PC-3 (cell line): ENCODE measurements around the gene PLOD2. TPM values are rescaled to one million over a fixed set of nuclear protein-coding genes. Genes with fewer than 3 reads are reported as not detected.
A peak's percentile ranks its signal among the peaks of the same experiment; 100 is the strongest.

ENCODE experiments used
- ATAC-seq: fragments of 200-7000 bp; cut with Tn5 transposase; 2 replicates; pipeline ENCODE4 v1.9.1; 2020; ENCODE audit warnings: mild to moderate bottlenecking, moderate library complexity
- BruUV-seq: library from RNA; stranded (reverse); fragments of 400-500 nt; replicated peaks from 2 replicates; lab custom pipeline; 2021; lab: Mats Ljungman, UMichigan
- CTCF ChIA-PET: fragments of 300-600 bp; sonication (Branson Sonifier 250); formaldehyde crosslinking; loops from one replicate; lab custom pipeline; 2022; ENCODE audit warnings: antibody characterized with exemption; lab: Charles Lee
- POLR2A ChIA-PET: fragments of 300-600 bp; sonication (Branson Sonifier 250); formaldehyde crosslinking; loops from one replicate; lab custom pipeline; 2022; ENCODE audit warnings: antibody characterized with exemption; ENCODE audit not compliant: unreplicated experiment; lab: Charles Lee
- DNase-seq: peaks from one replicate; pipeline ENCODE4 v3.0.0-alpha.2; 2015
- H2AFZ ChIP-seq: fragments of 300-600 bp; sonication (generic); 2 replicates; pipeline ENCODE4 v1.6.0; 2016; ENCODE audit warnings: antibody characterized with exemption, low read length
- H3F3A ChIP-seq: fragments of 300-600 bp; sonication (generic); one replicate; pipeline ENCODE4 v1.6.0; 2017; ENCODE audit warnings: antibody characterized with exemption, low read length, control low read depth, mild to moderate bottlenecking; ENCODE audit not compliant: unreplicated experiment
- H3K27ac ChIP-seq: fragments of 300-600 bp; sonication (generic); 2 replicates; pipeline ENCODE4 v1.5.1; 2016; ENCODE audit warnings: mild to moderate bottlenecking, low read length
- H3K27me3 ChIP-seq: fragments of 300-600 bp; sonication (generic); 2 replicates; pipeline ENCODE4 v1.6.1; 2016; ENCODE audit warnings: low read length, mixed read lengths
- H3K36me3 ChIP-seq: fragments of 300-600 bp; sonication (generic); 2 replicates; pipeline ENCODE4 v1.6.1; 2016; ENCODE audit warnings: low read depth, mixed run types, low read length, mixed read lengths
- H3K4me1 ChIP-seq: fragments of 300-600 bp; sonication (generic); 2 replicates; pipeline ENCODE4 v1.5.1; 2016; ENCODE audit warnings: low read length; ENCODE audit not compliant: insufficient read depth
- H3K4me2 ChIP-seq: fragments of 300-600 bp; sonication (generic); 2 replicates; pipeline ENCODE4 v1.6.0; 2016; ENCODE audit warnings: low read length
- H3K4me3 ChIP-seq: fragments of 300-600 bp; sonication (generic); 2 replicates; pipeline ENCODE4 v1.5.1; 2016; ENCODE audit warnings: mild to moderate bottlenecking, low read length, mixed read lengths
- H3K79me2 ChIP-seq: fragments of 300-600 bp; sonication (generic); 2 replicates; pipeline ENCODE4 v1.6.1; 2017; ENCODE audit warnings: low read length, mixed read lengths
- H3K9ac ChIP-seq: fragments of 300-600 bp; sonication (generic); 2 replicates; pipeline ENCODE4 v1.6.0; 2016; ENCODE audit warnings: mild to moderate bottlenecking, low read length
- H3K9me2 ChIP-seq: fragments of 300-600 bp; sonication (generic); replicated peaks from 2 replicates; pipeline ENCODE4 v1.6.1; 2016; ENCODE audit warnings: mixed run types, low read length, mixed read lengths
- H3K9me3 ChIP-seq: fragments of 300-600 bp; sonication (generic); 2 replicates; pipeline ENCODE4 v1.6.1; 2016; ENCODE audit warnings: low read length, mixed read lengths
- H4K20me1 ChIP-seq: fragments of 300-600 bp; sonication (generic); 2 replicates; pipeline ENCODE4 v1.6.1; 2016; ENCODE audit warnings: low read length, mixed read lengths
- EZH2 ChIP-seq: fragments of 300-600 bp; sonication (generic); IDR thresholded peaks from one replicate; pipeline ENCODE4 v1.6.1; 2017; ENCODE audit warnings: antibody characterized with exemption, mild to moderate bottlenecking, low read length; ENCODE audit not compliant: unreplicated experiment
- EZH2phosphoT487 ChIP-seq: fragments of 300-600 bp; sonication (generic); IDR thresholded peaks from 2 replicates; pipeline ENCODE4 v1.6.1; 2018; ENCODE audit warnings: mild to moderate bottlenecking, antibody characterized with exemption, low read length, borderline replicate concordance
- intact Hi-C: fragments of 100-400 bp; cut with micrococcal nuclease; formaldehyde crosslinking; loops from 2 replicates; pipeline ENCODE4 v1.9.0; 2023
- total RNA-seq: library from RNA; depleted of rRNA; stranded (reverse); fragments of >200 nt; gene quantifications from 2 replicates; pipeline ENCODE4 v1.2.3, GENCODE V29; 2014
- TF ChIP-seq, protein P1 (sequence below): fragments of 300-600 bp; sonication (generic); conservative IDR thresholded peaks from 2 replicates; pipeline ENCODE4 v1.5.1; 2017; ENCODE audit warnings: antibody characterized with exemption, low read depth, mild to moderate bottlenecking, low read length

Gene PLOD2
- total RNA-seq, 1 experiment from 2014 or later: 76.1 TPM

DNA sequence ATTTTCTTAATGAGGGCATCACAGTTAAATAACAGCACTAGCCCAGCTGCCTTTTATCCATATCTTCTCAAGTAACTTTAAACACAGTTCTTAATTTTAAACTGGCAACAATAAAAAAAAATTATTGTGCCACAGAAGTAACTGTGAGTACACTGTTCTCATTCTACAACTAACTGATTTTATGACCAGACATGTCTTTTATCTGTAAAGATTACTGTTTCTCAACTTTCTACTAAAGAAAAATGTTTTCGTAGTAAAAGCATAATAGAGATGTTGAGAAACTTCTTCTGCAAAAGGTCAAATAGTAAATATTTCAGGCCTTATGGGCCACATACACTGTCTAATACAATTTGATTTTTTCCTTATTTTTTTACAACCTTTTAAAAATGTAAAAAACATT lies 32.0 kb downstream of the PLOD2 start:
- Histone ChIP-seq H3K9me2 (no peaks in the 10 kb centered on the region), H4K20me1 (peaks cover 54% of the 10 kb centered on the region), H3K27me3 (no peaks in the 10 kb centered on the region), H3K9me3 (no peaks in the 10 kb centered on the region), H3K79me2 (peaks cover 100% of the 10 kb centered on the region), H3K4me1 (peaks cover 23% of the 10 kb centered on the region), H3K27ac (no peak overlapping the region), H3K9ac (no peak overlapping the region), H3K4me2 (no peak overlapping the region), H3K36me3 (peaks cover 14% of the 10 kb centered on the region), H3F3A (no peaks in the 10 kb centered on the region), H2AFZ (no peak overlapping the region), H3K4me3 (no peak overlapping the region)
- no peak for ATAC-seq
- DNase-seq: no peak
- intact Hi-C loops: loop anchor here (5.0 kb wide), 2 partner anchors 42 to 62 kb away; no protein-coding TSS in a partner anchor
- CTCF ChIA-PET: interaction anchor here (0.6 kb wide), 1 partner anchor 60 kb away, joined by 12 read pairs; no protein-coding TSS in a partner anchor
- TF ChIP-seq EZH2phosphoT487: no peak
- TF ChIP-seq, protein P1, sequence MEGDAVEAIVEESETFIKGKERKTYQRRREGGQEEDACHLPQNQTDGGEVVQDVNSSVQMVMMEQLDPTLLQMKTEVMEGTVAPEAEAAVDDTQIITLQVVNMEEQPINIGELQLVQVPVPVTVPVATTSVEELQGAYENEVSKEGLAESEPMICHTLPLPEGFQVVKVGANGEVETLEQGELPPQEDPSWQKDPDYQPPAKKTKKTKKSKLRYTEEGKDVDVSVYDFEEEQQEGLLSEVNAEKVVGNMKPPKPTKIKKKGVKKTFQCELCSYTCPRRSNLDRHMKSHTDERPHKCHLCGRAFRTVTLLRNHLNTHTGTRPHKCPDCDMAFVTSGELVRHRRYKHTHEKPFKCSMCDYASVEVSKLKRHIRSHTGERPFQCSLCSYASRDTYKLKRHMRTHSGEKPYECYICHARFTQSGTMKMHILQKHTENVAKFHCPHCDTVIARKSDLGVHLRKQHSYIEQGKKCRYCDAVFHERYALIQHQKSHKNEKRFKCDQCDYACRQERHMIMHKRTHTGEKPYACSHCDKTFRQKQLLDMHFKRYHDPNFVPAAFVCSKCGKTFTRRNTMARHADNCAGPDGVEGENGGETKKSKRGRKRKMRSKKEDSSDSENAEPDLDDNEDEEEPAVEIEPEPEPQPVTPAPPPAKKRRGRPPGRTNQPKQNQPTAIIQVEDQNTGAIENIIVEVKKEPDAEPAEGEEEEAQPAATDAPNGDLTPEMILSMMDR: no peak
- no peak for TF ChIP-seq EZH2
- BruUV-seq: no TSS peak
- POLR2A ChIA-PET: no interaction called here

DNA sequence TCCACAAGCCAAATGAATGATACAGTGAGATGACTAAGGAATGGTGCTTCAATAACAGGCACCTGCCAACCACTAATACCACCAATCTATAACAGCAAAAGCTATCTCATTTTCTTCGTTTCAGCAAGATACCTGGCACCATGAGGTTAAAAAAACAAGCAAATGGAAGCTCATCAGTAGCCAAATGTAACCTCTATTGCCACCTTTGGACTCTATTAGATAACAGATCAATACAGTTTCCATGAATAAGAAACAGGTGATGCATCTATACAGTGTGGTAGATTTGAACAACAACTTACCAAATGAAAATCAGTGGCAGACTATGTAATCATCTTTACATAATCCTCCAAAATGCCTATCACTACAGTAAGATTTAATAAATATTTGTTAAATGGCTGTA lies 32.8 kb downstream of the PLOD2 start:
- H3K9ac ChIP-seq: no peak overlapping the region
- CTCF ChIA-PET: interaction anchor here (0.6 kb wide), 1 partner anchor 61 kb away, joined by 12 read pairs; no protein-coding TSS in a partner anchor
- H3K79me2 ChIP-seq: peaks cover 100% of the 10 kb centered on the region
- no peaks in the 10 kb centered on the region for H3F3A ChIP-seq
- H3K36me3 ChIP-seq: peaks cover 20% of the 10 kb centered on the region
- H4K20me1 ChIP-seq: peaks cover 58% of the 10 kb centered on the region
- no peak overlapping the region for H2AFZ ChIP-seq
- ATAC-seq (no peak), DNase-seq (no peak)
- no peaks in the 10 kb centered on the region for H3K9me3 ChIP-seq
- H3K27me3 ChIP-seq: no peaks in the 10 kb centered on the region
- intact Hi-C loops: loop anchor here (5.0 kb wide), 2 partner anchors 41 to 61 kb away; no protein-coding TSS in a partner anchor
- BruUV-seq: no TSS peak
- H3K4me1 ChIP-seq: peaks cover 23% of the 10 kb centered on the region
- POLR2A ChIA-PET: no interaction called here
- TF ChIP-seq, protein P1: no peak
- TF ChIP-seq EZH2 (no peak), EZH2phosphoT487 (no peak)
- H3K9me2 ChIP-seq: no peaks in the 10 kb centered on the region
- no peak overlapping the region for H3K4me2 ChIP-seq
- H3K27ac ChIP-seq: no peak overlapping the region
- no peak overlapping the region for H3K4me3 ChIP-seq

DNA sequence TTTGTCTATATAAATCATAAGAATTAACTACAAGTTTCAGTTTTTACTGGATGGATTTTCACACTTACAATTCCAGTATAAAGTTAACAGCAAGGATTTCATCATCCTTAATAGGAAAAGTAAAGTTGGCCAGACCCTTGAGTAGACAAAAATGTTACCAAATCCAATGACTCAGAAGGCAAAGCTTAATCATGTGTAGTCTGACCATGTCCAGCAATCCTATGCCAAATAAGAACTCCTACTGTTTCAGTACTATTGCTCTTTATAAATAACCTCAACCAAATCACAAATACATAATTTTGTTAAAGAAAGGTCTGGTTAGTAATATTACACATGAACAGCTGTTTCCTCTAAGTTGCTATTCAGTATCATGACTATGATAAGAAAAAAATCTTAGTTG lies 35.0 kb downstream of the PLOD2 start:
- H3K4me2 ChIP-seq: no peak overlapping the region; the same call in 1 of the 2 replicates

More for the DNA sequence above, 35.0 kb downstream of the PLOD2 start:
- Histone ChIP-seq H3K9ac (no peak overlapping the region), H4K20me1 (peaks cover 46% of the 10 kb centered on the region), H3K79me2 (peaks cover 95% of the 10 kb centered on the region), H3K9me3 (no peaks in the 10 kb centered on the region), H3K27me3 (no peaks in the 10 kb centered on the region), H3K27ac (no peak overlapping the region), H3K4me1 (peaks cover 13% of the 10 kb centered on the region), H3K4me3 (no peak overlapping the region), H3K9me2 (no peaks in the 10 kb centered on the region), H2AFZ (no peak overlapping the region), H3K36me3 (peaks cover 33% of the 10 kb centered on the region), H3F3A (no peaks in the 10 kb centered on the region)
- CTCF ChIA-PET: no interaction called here
- intact Hi-C loops: loop anchor here (5.0 kb wide), 2 partner anchors 39 to 59 kb away; no protein-coding TSS in a partner anchor
- POLR2A ChIA-PET: interaction anchor here (0.8 kb wide), 1 partner anchor 340 kb away, joined by 6 read pairs; no protein-coding TSS in a partner anchor
- TF ChIP-seq, protein P1: no peak
- TF ChIP-seq EZH2phosphoT487: no peak
- TF ChIP-seq EZH2: no peak
- BruUV-seq: no TSS peak
- peak; percentile 71 for ATAC-seq
- peak; percentile 75 for DNase-seq
